ENCODE results near the gene PPP2R3A. TPM values are rescaled to one million over a fixed set of nuclear protein-coding genes. Genes with fewer than 3 reads are reported as not detected.
A peak's percentile ranks its signal among the peaks of the same experiment; 100 is the strongest.

The PPP2R3A gene
- total and polyA plus RNA-seq, 2 experiments from 2014 or later = 18.3 to 43.9 TPM

DNA sequence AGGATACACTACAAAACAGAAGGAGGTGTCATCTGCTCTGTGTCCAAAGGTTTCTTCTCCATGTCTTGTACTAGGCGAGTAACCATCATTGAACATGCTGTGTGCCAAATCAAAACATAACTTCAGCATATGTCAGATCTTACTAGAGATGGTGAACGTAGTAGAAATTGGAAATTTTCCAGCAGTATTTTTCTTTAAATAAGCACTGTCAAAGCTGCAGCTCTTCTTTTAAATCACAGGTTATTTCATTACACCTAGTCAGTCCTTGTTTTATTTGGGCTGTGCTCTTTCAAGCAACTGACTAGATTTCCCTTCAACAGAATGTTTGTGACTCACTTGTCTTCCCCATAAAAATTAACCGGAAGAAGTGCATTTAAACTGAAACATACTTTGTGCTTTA lies 184.1 kb downstream of the PPP2R3A start:
- no peaks in the 10 kb centered on the region for H3K4me1 ChIP-seq (ENCODE audit: low read depth)
- DNase-seq (ENCODE audit: low read depth in 1 of 2, low spot score in 1 of 2) = no peak
- H3K27ac ChIP-seq = no peak overlapping the region
- no peak overlapping the region for H3K4me3 ChIP-seq
- H3K27me3 ChIP-seq = no peaks in the 10 kb centered on the region
- no peak for TF ChIP-seq CTCF (IDR thresholded peaks at IDR 0.05; ENCODE audit: low read depth, low read length)
- peaks cover 30% of the 10 kb centered on the region for H3K36me3 ChIP-seq
- H3K9me3 ChIP-seq (ENCODE audit: low read depth) = no peaks in the 10 kb centered on the region

DNA sequence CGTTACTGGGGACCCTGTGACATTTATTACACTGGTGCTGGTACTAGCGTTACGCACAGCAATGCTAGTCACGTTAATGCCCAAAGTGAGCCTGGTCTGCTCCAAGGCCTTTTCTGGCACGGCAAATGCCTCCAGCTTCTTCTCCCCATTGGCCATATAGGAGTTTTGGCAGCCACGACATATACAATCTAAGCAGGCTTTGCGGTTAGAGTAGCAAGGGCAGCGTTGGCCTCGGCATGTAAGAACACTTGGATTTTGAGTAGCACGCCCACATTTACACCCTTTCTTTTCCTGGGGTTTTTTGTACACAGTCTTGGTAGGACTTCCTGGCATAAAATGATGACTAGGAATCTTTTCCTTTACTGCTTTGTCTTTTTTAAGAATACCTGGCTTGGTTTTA lies 185.7 kb downstream of the PPP2R3A start:
- H3K27me3 ChIP-seq = no peaks in the 10 kb centered on the region
- no peak overlapping the region for H3K4me3 ChIP-seq
- DNase-seq (ENCODE audit: low read depth in 1 of 2, low spot score in 1 of 2) = no peak
- H3K4me1 ChIP-seq (ENCODE audit: low read depth) = no peaks in the 10 kb centered on the region
- peak overlapping the region; percentile 41 for H3K27ac ChIP-seq
- peaks cover 25% of the 10 kb centered on the region for H3K36me3 ChIP-seq
- TF ChIP-seq CTCF (IDR thresholded peaks at IDR 0.05; ENCODE audit: low read depth, low read length) = no peak
- H3K9me3 ChIP-seq (ENCODE audit: low read depth) = no peaks in the 10 kb centered on the region

- TF ChIP-seq CTCF (IDR thresholded peaks at IDR 0.05; ENCODE audit: low read depth, low read length) = no peak
- H3K27ac ChIP-seq = peak overlapping the region; percentile 41
- peaks cover 23% of the 10 kb centered on the region for H3K36me3 ChIP-seq
- no peak overlapping the region for H3K4me3 ChIP-seq
- peak in 1 of 2 donors; percentile 29 for DNase-seq (ENCODE audit: low read depth in 1 of 2, low spot score in 1 of 2)
- no peaks in the 10 kb centered on the region for H3K9me3 ChIP-seq (ENCODE audit: low read depth)
- H3K27me3 ChIP-seq = no peaks in the 10 kb centered on the region
- H3K4me1 ChIP-seq (ENCODE audit: low read depth) = no peaks in the 10 kb centered on the region
These were observed 186.8 kb downstream of the PPP2R3A start for GRCh38 chr3:136152176-136152843.

GRCh38 chr3:136152963-136153362 lies 187.4 kb downstream of the PPP2R3A start:
- no peak overlapping the region for H3K4me3 ChIP-seq
- no peaks in the 10 kb centered on the region for H3K27me3 ChIP-seq
- DNase-seq (ENCODE audit: low read depth in 1 of 2, low spot score in 1 of 2) = no peak
- peak overlapping the region; percentile 41 for H3K27ac ChIP-seq
- H3K4me1 ChIP-seq (ENCODE audit: low read depth) = no peaks in the 10 kb centered on the region
- no peak for TF ChIP-seq CTCF (IDR thresholded peaks at IDR 0.05; ENCODE audit: low read depth, low read length)
- H3K9me3 ChIP-seq (ENCODE audit: low read depth) = no peaks in the 10 kb centered on the region
- peaks cover 18% of the 10 kb centered on the region for H3K36me3 ChIP-seq

GRCh38 chr3:136161516-136161915 lies 196.0 kb downstream of the PPP2R3A start:
- Histone ChIP-seq H3K27ac (no peak overlapping the region), H3K4me1 (ENCODE audit: low read depth) (peaks cover 5% of the 10 kb centered on the region), H3K4me3 (no peak overlapping the region), H3K9me3 (ENCODE audit: low read depth) (no peaks in the 10 kb centered on the region), H3K36me3 (no peaks in the 10 kb centered on the region), H3K27me3 (no peaks in the 10 kb centered on the region)
- TF ChIP-seq CTCF (IDR thresholded peaks at IDR 0.05; ENCODE audit: low read depth, low read length) = no peak
- DNase-seq (ENCODE audit: low read depth in 1 of 2, low spot score in 1 of 2) = peak in 1 of 2 donors; percentile 29
